Right ventricle myocardium inferior (tissue), 1 donor: ENCODE results near the gene EEF1B2. TPM values are rescaled to one million over a fixed set of nuclear protein-coding genes. Genes with fewer than 3 reads are reported as not detected.
"Not testable (repeated sequence)": the region's sequence is repeated elsewhere in the genome, so short reads cannot be mapped to it uniquely, and the experiment has no call there.

Experiments used
- ATAC-seq: fragments of 200-7000 bp; cut with Tn5 transposase; one replicate; pipeline ENCODE4 v1.9.1; 2020; ENCODE audit warnings: mild to moderate bottlenecking, moderate library complexity
- DNase-seq: peaks from one replicate; pipeline ENCODE4 v3.0.0; 2021; ENCODE audit errors: missing footprints
- intact Hi-C: fragments of 100-400 bp; cut with DNase I; formaldehyde crosslinking; loops from one replicate; pipeline ENCODE4 v1.11.0; 2022
- total RNA-seq: library from RNA; stranded (reverse); fragmentation: NEBNext Ultra II Directional; extraction: Animal tissue kit (Norgen Biotek cat#: 25700); gene quantifications from one replicate; pipeline ENCODE4 v1.2.1, GENCODE V29; 2021
- donor health status: DM: no; HTN: yes; CAD: no; lungs with severe emphysema.

Gene EEF1B2
- total RNA-seq, 1 donor from 2014 or later: 283 TPM

- intact Hi-C loops: no loop called here
- no peak for DNase-seq
- no peak for ATAC-seq
Measured at GRCh38 chr2:206203331-206203730, 43.6 kb downstream of the EEF1B2 start.

GRCh38 chr2:206204710-206205109 lies 45.0 kb downstream of the EEF1B2 start:
- DNase-seq (no peak), ATAC-seq (no peak)
- intact Hi-C loops: no loop called here

GRCh38 chr2:206207316-206207715 lies 47.6 kb downstream of the EEF1B2 start:
- intact Hi-C loops, ATAC-seq: not testable (repeated sequence)

GRCh38 chr2:206208900-206209299 lies 49.2 kb downstream of the EEF1B2 start:
- ATAC-seq (no peak), DNase-seq (no peak)
- intact Hi-C loops: no loop called here

More at GRCh38 chr2:206207316-206207715, 47.6 kb downstream of the EEF1B2 start:
- DNase-seq: not testable (repeated sequence)

- ATAC-seq (no peak), DNase-seq (no peak)
- intact Hi-C loops: no loop called here
Measured at GRCh38 chr2:206211657-206212255, 52.1 kb downstream of the EEF1B2 start.

Other genes starting within 250 kb of the EEF1B2 start
- gene INO80D, start 73.7 kb upstream of the EEF1B2 start, total RNA-seq: 12.6 TPM
- gene NDUFS1, start 451 bp upstream of the EEF1B2 start, total RNA-seq: 468 TPM
- gene ZDBF2, start 114.8 kb downstream of the EEF1B2 start, total RNA-seq: 7.0 TPM